SK-N-SH treated with all-trans-retinoic acid at 6 μM for 48 hours (cell line): ENCODE results near the gene TYK2.

Experiments
- ATAC-seq: fragments of 200-7000 bp; cut with Tn5 transposase; 3 replicates; pipeline ENCODE4 v1.9.1; 2020; ENCODE audit warnings: mild to moderate bottlenecking, moderate library complexity
- BACH2 ChIP-seq: fragments of 250-450 bp; sonication (Bioruptor Pico); IDR thresholded peaks from 2 replicates; pipeline ENCODE4 v1.9.0; 2021; ENCODE audit warnings: mild to moderate bottlenecking, borderline replicate concordance
- CREB5 ChIP-seq: fragments of 250-450 bp; sonication (Bioruptor Pico); IDR thresholded peaks from 2 replicates; pipeline ENCODE4 v1.5.1; 2020; ENCODE audit warnings: low read depth, mild to moderate bottlenecking, moderate library complexity
- CSDC2 ChIP-seq: fragments of 250-450 bp; sonication (Bioruptor Pico); IDR thresholded peaks from 2 replicates; pipeline ENCODE4 v1.5.0; 2020; ENCODE audit warnings: mild to moderate bottlenecking, moderate library complexity
- ESRRG ChIP-seq: fragments of 250-450 bp; sonication (Bioruptor Pico); IDR thresholded peaks from 2 replicates; pipeline ENCODE4 v1.6.1; 2021; ENCODE audit warnings: mild to moderate bottlenecking
- GLIS3 ChIP-seq: fragments of 250-450 bp; sonication (Bioruptor Pico); IDR thresholded peaks from 2 replicates; pipeline ENCODE4 v1.5.0; 2020; ENCODE audit warnings: mild to moderate bottlenecking, moderate library complexity
- ISL1 ChIP-seq: fragments of 250-450 bp; sonication (Bioruptor Pico); IDR thresholded peaks from 2 replicates; pipeline ENCODE4 v2.1.2; 2022; ENCODE audit warnings: mild to moderate bottlenecking, moderate library complexity
- PATZ1 ChIP-seq: fragments of 250-450 bp; sonication (Bioruptor Pico); IDR thresholded peaks from 2 replicates; pipeline ENCODE4 v1.8.0; 2020; ENCODE audit warnings: mild to moderate bottlenecking, moderate library complexity, borderline replicate concordance
- PPARA ChIP-seq: fragments of 250-450 bp; sonication (Bioruptor Pico); IDR thresholded peaks from 2 replicates; pipeline ENCODE4 v1.5.0; 2020; ENCODE audit warnings: mild to moderate bottlenecking, borderline replicate concordance
- RARB ChIP-seq: fragments of 250-450 bp; sonication (Bioruptor Pico); IDR thresholded peaks from 2 replicates; pipeline ENCODE4 v1.8.0; 2021; ENCODE audit warnings: mild to moderate bottlenecking, moderate library complexity
- SNAI2 ChIP-seq: fragments of 250-450 bp; sonication (Bioruptor Pico); IDR thresholded peaks from 2 replicates; pipeline ENCODE4 v1.5.0; 2020; ENCODE audit warnings: mild to moderate bottlenecking, moderate library complexity
- TCF4 ChIP-seq: fragments of 250-450 bp; sonication (Bioruptor Pico); IDR thresholded peaks from 2 replicates; pipeline ENCODE4 v1.8.0; 2021; ENCODE audit warnings: mild to moderate bottlenecking, moderate library complexity, borderline replicate concordance
- ZFP3 ChIP-seq: fragments of 250-450 bp; sonication (Bioruptor Pico); IDR thresholded peaks from 2 replicates; pipeline ENCODE4 v1.5.0; 2020; ENCODE audit warnings: mild to moderate bottlenecking, moderate library complexity
- ZNF565 ChIP-seq: fragments of 450-650 bp; formaldehyde crosslinking; conservative IDR thresholded peaks from 2 replicates; pipeline ENCODE4 v1.5.0; 2020; ENCODE audit warnings: low read depth, mild to moderate bottlenecking, moderate library complexity
- ZNF70 ChIP-seq: fragments of 450-650 bp; formaldehyde crosslinking; IDR thresholded peaks from 2 replicates; pipeline ENCODE4 v1.5.0; 2020; ENCODE audit warnings: mild to moderate bottlenecking, moderate library complexity
- ZNF8 ChIP-seq: fragments of 450-650 bp; formaldehyde crosslinking; IDR thresholded peaks from 2 replicates; pipeline ENCODE4 v1.5.0; 2020; ENCODE audit warnings: mild to moderate bottlenecking, moderate library complexity
- TF ChIP-seq, protein P1 (sequence below): fragments of 250-450 bp; sonication (Bioruptor Pico); IDR thresholded peaks from 2 replicates; pipeline ENCODE4 v1.8.0; 2021; ENCODE audit warnings: low read depth, mild to moderate bottlenecking, moderate library complexity, borderline replicate concordance
- TF ChIP-seq, protein P2 (sequence below): fragments of 250-450 bp; sonication (Bioruptor Pico); IDR thresholded peaks from 2 replicates; pipeline ENCODE4 v1.5.0; 2020; ENCODE audit warnings: mild to moderate bottlenecking, moderate library complexity

TYK2 gene

DNA sequence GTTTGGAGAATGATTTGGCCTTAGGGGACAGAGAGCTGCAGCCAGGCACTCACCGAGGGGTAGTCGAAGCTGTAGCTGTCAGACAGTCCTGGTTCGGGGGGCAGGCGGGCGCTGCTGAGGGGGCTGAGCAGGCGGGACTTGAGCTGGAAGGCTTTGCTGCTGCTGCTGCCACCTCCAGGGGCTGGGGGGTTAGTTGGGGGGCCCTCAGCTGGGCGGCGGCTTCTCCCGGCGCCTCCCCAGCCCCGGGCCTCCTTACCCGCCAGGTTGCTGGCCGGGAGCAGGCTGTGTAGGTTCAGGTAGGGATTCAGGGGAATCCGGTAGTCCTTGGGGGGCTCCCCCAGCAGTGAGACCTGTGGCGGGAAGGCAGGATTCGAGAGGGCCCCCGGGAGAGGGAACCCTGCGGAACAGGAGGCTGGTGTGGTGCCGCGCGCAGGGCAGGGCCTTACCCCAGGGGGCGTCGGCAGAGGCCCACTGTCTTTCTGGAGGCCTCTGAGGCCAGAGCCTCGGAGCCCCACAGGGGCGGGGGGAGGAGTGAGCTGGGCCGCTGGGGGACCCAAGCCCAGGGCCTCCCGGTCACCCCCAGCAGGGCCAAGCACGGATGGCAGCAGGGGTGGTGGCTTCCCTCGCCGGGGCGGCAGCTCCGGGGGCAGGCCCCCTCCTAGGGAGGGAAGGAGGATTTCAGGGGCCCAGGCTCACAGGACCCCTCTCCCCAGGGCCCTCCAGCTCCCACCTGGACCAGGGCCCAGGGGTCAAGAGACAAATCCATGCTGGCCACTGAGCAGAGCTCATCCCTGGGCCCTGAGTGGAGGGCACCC lies 59.6 kb downstream of the TYK2 start (continued):
- TF ChIP-seq PATZ1, result no peak
- no peak for TF ChIP-seq ISL1 (CRISPR knock-in tag)

DNA sequence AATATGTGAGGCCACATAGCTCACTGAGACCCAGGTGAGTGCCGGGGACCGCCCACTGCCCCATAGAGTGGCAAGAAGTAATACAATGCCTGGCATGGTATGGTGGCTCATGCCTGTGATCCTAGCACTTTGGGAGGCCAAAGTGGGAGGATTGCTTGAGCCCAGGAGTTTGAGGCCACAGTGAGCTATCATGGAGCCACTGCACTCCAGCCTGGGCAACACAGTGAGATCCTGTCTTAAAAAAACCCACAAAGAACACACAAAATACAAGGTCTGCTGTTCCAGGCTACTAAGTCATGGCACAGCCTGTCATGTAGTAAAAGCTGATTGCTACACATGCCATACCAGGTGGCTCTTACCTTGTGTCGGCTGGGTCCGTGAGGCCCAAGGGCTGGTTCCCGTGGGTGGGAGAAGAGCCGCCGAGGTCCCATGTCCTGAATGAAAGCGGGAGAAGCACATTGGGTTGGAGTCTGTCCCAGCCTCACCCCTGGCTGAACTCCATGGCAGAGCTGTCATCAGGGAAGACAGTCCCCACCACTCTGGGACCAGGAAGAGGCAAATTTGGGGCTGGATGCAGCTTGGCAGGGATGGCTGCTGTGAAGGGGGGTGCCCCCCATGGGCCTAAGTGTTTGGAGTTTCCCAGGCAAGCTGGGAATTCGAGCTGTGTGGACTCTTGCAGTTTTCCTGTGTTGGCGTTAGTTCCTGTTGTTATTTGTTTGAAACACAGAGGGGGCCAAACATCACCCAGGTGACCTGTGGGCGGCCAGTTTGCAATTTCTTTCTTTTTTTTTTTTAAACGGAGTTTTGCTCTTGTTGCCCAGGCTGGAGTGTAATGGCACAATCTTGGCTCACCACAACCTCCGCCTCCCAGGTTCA lies 61.3 kb downstream of the TYK2 start:
- ATAC-seq, result no peak
- TF ChIP-seq PPARA (CRISPR knock-in tag) (no peak), ZFP3 (CRISPR knock-in tag) (no peak), ZNF565 (CRISPR knock-in tag) (no peak), CREB5 (CRISPR knock-in tag) (no peak), TCF4 (CRISPR knock-in tag) (no peak), PATZ1 (no peak), ESRRG (CRISPR knock-in tag) (no peak), RARB (CRISPR knock-in tag) (no peak)
- TF ChIP-seq, protein P1, sequence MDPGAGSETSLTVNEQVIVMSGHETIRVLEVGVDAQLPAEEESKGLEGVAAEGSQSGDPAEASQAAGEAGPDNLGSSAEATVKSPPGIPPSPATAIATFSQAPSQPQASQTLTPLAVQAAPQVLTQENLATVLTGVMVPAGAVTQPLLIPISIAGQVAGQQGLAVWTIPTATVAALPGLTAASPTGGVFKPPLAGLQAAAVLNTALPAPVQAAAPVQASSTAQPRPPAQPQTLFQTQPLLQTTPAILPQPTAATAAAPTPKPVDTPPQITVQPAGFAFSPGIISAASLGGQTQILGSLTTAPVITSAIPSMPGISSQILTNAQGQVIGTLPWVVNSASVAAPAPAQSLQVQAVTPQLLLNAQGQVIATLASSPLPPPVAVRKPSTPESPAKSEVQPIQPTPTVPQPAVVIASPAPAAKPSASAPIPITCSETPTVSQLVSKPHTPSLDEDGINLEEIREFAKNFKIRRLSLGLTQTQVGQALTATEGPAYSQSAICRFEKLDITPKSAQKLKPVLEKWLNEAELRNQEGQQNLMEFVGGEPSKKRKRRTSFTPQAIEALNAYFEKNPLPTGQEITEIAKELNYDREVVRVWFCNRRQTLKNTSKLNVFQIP, result no peak

- TF ChIP-seq ZFP3 (CRISPR knock-in tag) (no peak), CREB5 (CRISPR knock-in tag) (no peak), ESRRG (CRISPR knock-in tag) (no peak)
- no peak for ATAC-seq
These were observed 62.4 kb downstream of the TYK2 start for GRCh38 chr19:10317857-10318462.

DNA sequence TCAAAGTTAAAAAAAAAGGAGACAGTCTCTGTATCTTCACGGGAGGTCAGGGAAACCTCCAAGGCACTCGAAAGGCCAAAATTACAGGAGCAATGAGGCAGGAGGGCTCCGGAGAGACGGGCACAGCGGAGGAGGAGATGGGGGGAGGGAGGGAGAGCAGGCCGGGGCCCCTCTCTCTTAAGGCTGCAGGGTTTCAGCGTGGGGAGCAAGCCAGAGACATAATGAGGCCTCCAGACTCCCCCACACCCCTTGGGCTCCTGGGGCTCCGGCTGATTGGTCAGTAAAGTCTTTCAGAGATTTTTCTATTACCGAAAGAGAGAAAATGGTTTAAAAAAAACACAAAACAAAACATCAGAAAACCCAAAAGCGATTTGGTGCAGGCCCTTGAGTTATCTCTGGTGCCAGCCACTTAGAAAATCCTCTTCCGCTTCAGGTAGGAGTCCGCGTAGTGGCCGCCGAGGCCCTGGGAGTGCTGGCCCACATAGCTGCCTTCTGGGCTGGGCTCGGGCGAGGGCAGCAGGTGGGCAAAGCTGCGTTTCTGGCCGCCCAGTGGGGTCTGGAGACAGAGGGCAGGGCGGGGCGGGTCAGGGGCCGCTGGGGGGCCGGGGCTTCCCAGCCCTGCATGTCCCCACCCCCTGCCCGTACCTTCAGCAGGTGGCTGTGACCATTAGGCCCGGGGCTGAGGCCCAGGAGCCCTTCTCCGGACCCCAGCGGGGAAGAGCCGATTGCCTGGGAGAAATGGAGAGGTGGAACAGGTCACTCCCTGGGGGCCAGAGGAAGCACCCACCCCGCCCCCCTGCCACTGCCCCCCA lies 63.1 kb downstream of the TYK2 start:
- ATAC-seq, result no peak
- TF ChIP-seq ZNF70 (CRISPR knock-in tag) (no peak), ZFP3 (CRISPR knock-in tag) (no peak), CSDC2 (CRISPR knock-in tag) (no peak), SNAI2 (CRISPR knock-in tag) (no peak), ZNF8 (CRISPR knock-in tag) (no peak), TCF4 (CRISPR knock-in tag) (no peak), BACH2 (no peak), ISL1 (CRISPR knock-in tag) (no peak), GLIS3 (CRISPR knock-in tag) (no peak)
- TF ChIP-seq, protein P2, sequence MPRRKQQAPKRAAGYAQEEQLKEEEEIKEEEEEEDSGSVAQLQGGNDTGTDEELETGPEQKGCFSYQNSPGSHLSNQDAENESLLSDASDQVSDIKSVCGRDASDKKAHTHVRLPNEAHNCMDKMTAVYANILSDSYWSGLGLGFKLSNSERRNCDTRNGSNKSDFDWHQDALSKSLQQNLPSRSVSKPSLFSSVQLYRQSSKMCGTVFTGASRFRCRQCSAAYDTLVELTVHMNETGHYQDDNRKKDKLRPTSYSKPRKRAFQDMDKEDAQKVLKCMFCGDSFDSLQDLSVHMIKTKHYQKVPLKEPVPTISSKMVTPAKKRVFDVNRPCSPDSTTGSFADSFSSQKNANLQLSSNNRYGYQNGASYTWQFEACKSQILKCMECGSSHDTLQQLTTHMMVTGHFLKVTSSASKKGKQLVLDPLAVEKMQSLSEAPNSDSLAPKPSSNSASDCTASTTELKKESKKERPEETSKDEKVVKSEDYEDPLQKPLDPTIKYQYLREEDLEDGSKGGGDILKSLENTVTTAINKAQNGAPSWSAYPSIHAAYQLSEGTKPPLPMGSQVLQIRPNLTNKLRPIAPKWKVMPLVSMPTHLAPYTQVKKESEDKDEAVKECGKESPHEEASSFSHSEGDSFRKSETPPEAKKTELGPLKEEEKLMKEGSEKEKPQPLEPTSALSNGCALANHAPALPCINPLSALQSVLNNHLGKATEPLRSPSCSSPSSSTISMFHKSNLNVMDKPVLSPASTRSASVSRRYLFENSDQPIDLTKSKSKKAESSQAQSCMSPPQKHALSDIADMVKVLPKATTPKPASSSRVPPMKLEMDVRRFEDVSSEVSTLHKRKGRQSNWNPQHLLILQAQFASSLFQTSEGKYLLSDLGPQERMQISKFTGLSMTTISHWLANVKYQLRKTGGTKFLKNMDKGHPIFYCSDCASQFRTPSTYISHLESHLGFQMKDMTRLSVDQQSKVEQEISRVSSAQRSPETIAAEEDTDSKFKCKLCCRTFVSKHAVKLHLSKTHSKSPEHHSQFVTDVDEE (CRISPR knock-in tag), result no peak
- TF ChIP-seq, all 23 proteins: peak for 0
